ENCODE data around the gene IPO11.
A peak's percentile ranks its signal among the peaks of the same experiment; 100 is the strongest.
"Not testable (repeated sequence)": the region's sequence is repeated elsewhere in the genome, so short reads cannot be mapped to it uniquely, and the experiment has no call there.

IPO11 gene

GRCh38 chr5:62509806-62510205 lies 97.2 kb downstream of the IPO11 start:
- Mint-ChIP-seq H3K36me3 (ENCODE audit: low read depth) (peaks cover 43% of the 10 kb centered on the region), H3K27me3 (no peaks in the 10 kb centered on the region), H3K4me1 (ENCODE audit: low read depth) (no peaks in the 10 kb centered on the region), H3K9me3 (no peaks in the 10 kb centered on the region), H3K27ac (no peak overlapping the region), H3K4me3 (no peak overlapping the region)
- intact Hi-C loops (cut with micrococcal nuclease), result no loop called here

GRCh38 chr5:62513085-62513484 lies 100.5 kb downstream of the IPO11 start:
- H3K4me3 Mint-ChIP-seq; H3K9me3 Mint-ChIP-seq; H3K27me3 Mint-ChIP-seq; intact Hi-C loops (cut with micrococcal nuclease); H3K4me1 Mint-ChIP-seq (ENCODE audit: low read depth); H3K27ac Mint-ChIP-seq: not testable (repeated sequence)
- peaks cover 43% of the 10 kb centered on the region for H3K36me3 Mint-ChIP-seq (ENCODE audit: low read depth)

GRCh38 chr5:62514510-62515119 lies 102.1 kb downstream of the IPO11 start:
- no peaks in the 10 kb centered on the region for H3K27me3 Mint-ChIP-seq
- H3K4me1 Mint-ChIP-seq (ENCODE audit: low read depth), result no peaks in the 10 kb centered on the region
- H3K27ac Mint-ChIP-seq, result no peak overlapping the region
- no peak overlapping the region for H3K4me3 Mint-ChIP-seq
- no peaks in the 10 kb centered on the region for H3K9me3 Mint-ChIP-seq
- intact Hi-C loops (cut with micrococcal nuclease), result no loop called here
- peaks cover 40% of the 10 kb centered on the region for H3K36me3 Mint-ChIP-seq (ENCODE audit: low read depth)

GRCh38 chr5:62520812-62521211 lies 108.2 kb downstream of the IPO11 start:
- H3K4me3 Mint-ChIP-seq; H3K27me3 Mint-ChIP-seq; H3K9me3 Mint-ChIP-seq; intact Hi-C loops (cut with micrococcal nuclease): not testable (repeated sequence)
- peaks cover 30% of the 10 kb centered on the region for H3K4me1 Mint-ChIP-seq (ENCODE audit: low read depth)
- peak overlapping the region; percentile 70 for H3K27ac Mint-ChIP-seq
- H3K36me3 Mint-ChIP-seq (ENCODE audit: low read depth), result peaks cover 23% of the 10 kb centered on the region

- intact Hi-C loops (cut with micrococcal nuclease), result no loop called here
- Mint-ChIP-seq H3K4me3 (peak overlapping the region; percentile 44), H3K4me1 (ENCODE audit: low read depth) (peaks cover 30% of the 10 kb centered on the region), H3K27me3 (no peaks in the 10 kb centered on the region), H3K36me3 (ENCODE audit: low read depth) (peaks cover 18% of the 10 kb centered on the region), H3K27ac (peak overlapping the region; percentile 70), H3K9me3 (no peaks in the 10 kb centered on the region)
Measured at GRCh38 chr5:62521319-62521718, 108.8 kb downstream of the IPO11 start.

GRCh38 chr5:62522811-62523210 lies 110.2 kb downstream of the IPO11 start:
- Mint-ChIP-seq H3K9me3 (no peaks in the 10 kb centered on the region), H3K4me1 (ENCODE audit: low read depth) (peaks cover 30% of the 10 kb centered on the region), H3K4me3 (no peak overlapping the region), H3K36me3 (ENCODE audit: low read depth) (peaks cover 17% of the 10 kb centered on the region), H3K27ac (no peak overlapping the region), H3K27me3 (no peaks in the 10 kb centered on the region)
- intact Hi-C loops (cut with micrococcal nuclease), result no loop called here

GRCh38 chr5:62533597-62533996 lies 121.0 kb downstream of the IPO11 start:
- H3K36me3 Mint-ChIP-seq (ENCODE audit: low read depth), result peaks cover 20% of the 10 kb centered on the region
- peaks cover 4% of the 10 kb centered on the region for H3K4me1 Mint-ChIP-seq (ENCODE audit: low read depth)
- no peak overlapping the region for H3K27ac Mint-ChIP-seq
- H3K27me3 Mint-ChIP-seq, result no peaks in the 10 kb centered on the region
- no peaks in the 10 kb centered on the region for H3K9me3 Mint-ChIP-seq
- intact Hi-C loops (cut with micrococcal nuclease), result no loop called here
- no peak overlapping the region for H3K4me3 Mint-ChIP-seq

GRCh38 chr5:62534461-62535236 lies 122.1 kb downstream of the IPO11 start:
- no peaks in the 10 kb centered on the region for H3K27me3 Mint-ChIP-seq
- H3K4me3 Mint-ChIP-seq, result no peak overlapping the region
- no peaks in the 10 kb centered on the region for H3K9me3 Mint-ChIP-seq
- no peak overlapping the region for H3K27ac Mint-ChIP-seq
- intact Hi-C loops (cut with micrococcal nuclease), result no loop called here
- peaks cover 5% of the 10 kb centered on the region for H3K4me1 Mint-ChIP-seq (ENCODE audit: low read depth)
- peaks cover 20% of the 10 kb centered on the region for H3K36me3 Mint-ChIP-seq (ENCODE audit: low read depth)

GRCh38 chr5:62536232-62536631 lies 123.7 kb downstream of the IPO11 start:
- peaks cover 5% of the 10 kb centered on the region for H3K4me1 Mint-ChIP-seq (ENCODE audit: low read depth)
- intact Hi-C loops (cut with micrococcal nuclease), result no loop called here
- H3K27ac Mint-ChIP-seq, result no peak overlapping the region
- H3K27me3 Mint-ChIP-seq, result no peaks in the 10 kb centered on the region
- peaks cover 14% of the 10 kb centered on the region for H3K36me3 Mint-ChIP-seq (ENCODE audit: low read depth)
- no peak overlapping the region for H3K4me3 Mint-ChIP-seq
- no peaks in the 10 kb centered on the region for H3K9me3 Mint-ChIP-seq

- H3K27me3 Mint-ChIP-seq, result no peaks in the 10 kb centered on the region
- H3K4me1 Mint-ChIP-seq (ENCODE audit: low read depth), result peaks cover 5% of the 10 kb centered on the region
- no peaks in the 10 kb centered on the region for H3K9me3 Mint-ChIP-seq
- intact Hi-C loops (cut with micrococcal nuclease), result no loop called here
- no peak overlapping the region for H3K4me3 Mint-ChIP-seq
- peaks cover 8% of the 10 kb centered on the region for H3K36me3 Mint-ChIP-seq (ENCODE audit: low read depth)
- H3K27ac Mint-ChIP-seq, result no peak overlapping the region
Measured at GRCh38 chr5:62536783-62537182, 124.2 kb downstream of the IPO11 start.

- no peak overlapping the region for H3K27ac Mint-ChIP-seq
- intact Hi-C loops (cut with micrococcal nuclease), result no loop called here
- no peaks in the 10 kb centered on the region for H3K9me3 Mint-ChIP-seq
- no peaks in the 10 kb centered on the region for H3K27me3 Mint-ChIP-seq
- H3K4me3 Mint-ChIP-seq, result no peak overlapping the region
- H3K4me1 Mint-ChIP-seq (ENCODE audit: low read depth), result peaks cover 5% of the 10 kb centered on the region
- H3K36me3 Mint-ChIP-seq (ENCODE audit: low read depth), result peaks cover 3% of the 10 kb centered on the region
Measured at GRCh38 chr5:62538017-62538942, 125.7 kb downstream of the IPO11 start.

- H3K27me3 Mint-ChIP-seq, result no peaks in the 10 kb centered on the region
- intact Hi-C loops (cut with micrococcal nuclease), result no loop called here
- no peak overlapping the region for H3K27ac Mint-ChIP-seq
- no peaks in the 10 kb centered on the region for H3K9me3 Mint-ChIP-seq
- H3K36me3 Mint-ChIP-seq (ENCODE audit: low read depth), result peaks cover 22% of the 10 kb centered on the region
- no peak overlapping the region for H3K4me3 Mint-ChIP-seq
- peaks cover 9% of the 10 kb centered on the region for H3K4me1 Mint-ChIP-seq (ENCODE audit: low read depth)
Measured at GRCh38 chr5:62542720-62543119, 130.2 kb downstream of the IPO11 start.

GRCh38 chr5:62547945-62548630 lies 135.5 kb downstream of the IPO11 start:
- Mint-ChIP-seq H3K27ac (peak overlapping the region; percentile 85), H3K27me3 (no peaks in the 10 kb centered on the region), H3K4me1 (ENCODE audit: low read depth) (peaks cover 22% of the 10 kb centered on the region), H3K4me3 (no peak overlapping the region), H3K36me3 (ENCODE audit: low read depth) (peaks cover 21% of the 10 kb centered on the region), H3K9me3 (no peaks in the 10 kb centered on the region)
- intact Hi-C loops (cut with micrococcal nuclease), result no loop called here

Data from dendritic cell treated with granulocyte-macrophage colony-stimulating factor and Interleukin-4, amounts not matched to agents 40 ng/mL and 50 ng/mL, for 4 days (primary cell).